ENCODE measurements around the gene LRRC4B.

Gene LRRC4B

GRCh38 chr19:50607874-50608785 is 39.9 kb upstream of the LRRC4B start:
- Histone ChIP-seq H3K27ac (ENCODE audit: extremely low read depth, low read depth, low read length) (no peak overlapping the region), H3K9me3 (ENCODE audit: control insufficient read depth, insufficient read depth, low read depth, low read length) (no peaks in the 10 kb centered on the region), H3K4me3 (ENCODE audit: low read depth, low read length) (peak overlapping the region; percentile 21), H3K4me1 (ENCODE audit: control insufficient read depth, insufficient read depth, low read length) (no peaks in the 10 kb centered on the region), H3K36me3 (ENCODE audit: control insufficient read depth in 2 of 2, insufficient read depth in 1 of 2, low read length in 2 of 2) (no peaks in the 10 kb centered on the region)
- POLR2A ChIA-PET = interaction anchor here (0.6 to 1.0 kb wide), 11 partner anchors 18 to 1007 kb away, joined by 3 to 12 read pairs (median 6); partner anchors contain the start of genes JOSD2 and POLD1
- CTCF ChIA-PET = interaction anchor here (0.5 to 2.5 kb wide), 41 partner anchors 9 to 1072 kb away, joined by 3 to 16 read pairs (median 4); no protein-coding TSS in a partner anchor
- TF ChIP-seq ZNF423 (tag by site-specific recombination; IDR thresholded peaks at IDR 0.05) = no peak
- TF ChIP-seq SETDB1 (IDR thresholded peaks at IDR 0.05; ENCODE audit: insufficient read length, low read length) = peak; percentile 43
- TF ChIP-seq ZNF473 (tag by site-specific recombination; IDR thresholded peaks at IDR 0.05) = no peak
- TF ChIP-seq ZNF544 (tag by site-specific recombination; IDR thresholded peaks at IDR 0.05) = no peak
- TF ChIP-seq ZFP37 (tag by site-specific recombination; IDR thresholded peaks at IDR 0.05) = peak; percentile 23; the same call in 1 of the 2 replicates
- TF ChIP-seq ZNF629 (tag by site-specific recombination; IDR thresholded peaks at IDR 0.05) = peak; percentile 65
- TF ChIP-seq ZNF843 (tag by site-specific recombination; IDR thresholded peaks at IDR 0.05) = peak; percentile 34; the same call in 1 of the 2 replicates
- TF ChIP-seq GLI4 (tag by site-specific recombination; IDR thresholded peaks at IDR 0.05) = no peak
- TF ChIP-seq HIC1 (tag by site-specific recombination; IDR thresholded peaks at IDR 0.05) = no peak
- TF ChIP-seq, protein P1, sequence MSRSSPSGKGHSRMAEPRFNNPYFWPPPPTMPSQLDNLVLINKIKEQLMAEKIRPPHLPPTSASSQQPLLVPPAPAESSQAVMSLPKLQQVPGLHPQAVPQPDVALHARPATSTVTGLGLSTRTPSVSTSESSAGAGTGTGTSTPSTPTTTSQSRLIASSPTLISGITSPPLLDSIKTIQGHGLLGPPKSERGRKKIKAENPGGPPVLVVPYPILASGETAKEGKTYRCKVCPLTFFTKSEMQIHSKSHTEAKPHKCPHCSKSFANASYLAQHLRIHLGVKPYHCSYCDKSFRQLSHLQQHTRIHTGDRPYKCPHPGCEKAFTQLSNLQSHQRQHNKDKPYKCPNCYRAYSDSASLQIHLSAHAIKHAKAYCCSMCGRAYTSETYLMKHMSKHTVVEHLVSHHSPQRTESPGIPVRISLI (tag by site-specific recombination; IDR thresholded peaks at IDR 0.05) = peak; percentile 95
- TF ChIP-seq ZNF19 (tag by site-specific recombination; IDR thresholded peaks at IDR 0.05; ENCODE audit: low read depth) = no peak
- TF ChIP-seq ZFHX2 (tag by site-specific recombination; conservative IDR thresholded peaks at IDR 0.05) = no peak
- 0 out of 2 replicates have a peak, but pooled peaks have one; percentile 57 for TF ChIP-seq ZNF660 (tag by site-specific recombination; IDR thresholded peaks at IDR 0.05)
- TF ChIP-seq ATF2 (tag by site-specific recombination; IDR thresholded peaks at IDR 0.05; ENCODE audit: low read depth) = peak; percentile 98
- TF ChIP-seq ZNF311 (tag by site-specific recombination; IDR thresholded peaks at IDR 0.05; ENCODE audit: borderline replicate concordance) = no peak
- TF ChIP-seq ZFP69B (tag by site-specific recombination; IDR thresholded peaks at IDR 0.05) = 0 out of 2 replicates have a peak, but pooled peaks have one; percentile 23
- TF ChIP-seq, protein P2, sequence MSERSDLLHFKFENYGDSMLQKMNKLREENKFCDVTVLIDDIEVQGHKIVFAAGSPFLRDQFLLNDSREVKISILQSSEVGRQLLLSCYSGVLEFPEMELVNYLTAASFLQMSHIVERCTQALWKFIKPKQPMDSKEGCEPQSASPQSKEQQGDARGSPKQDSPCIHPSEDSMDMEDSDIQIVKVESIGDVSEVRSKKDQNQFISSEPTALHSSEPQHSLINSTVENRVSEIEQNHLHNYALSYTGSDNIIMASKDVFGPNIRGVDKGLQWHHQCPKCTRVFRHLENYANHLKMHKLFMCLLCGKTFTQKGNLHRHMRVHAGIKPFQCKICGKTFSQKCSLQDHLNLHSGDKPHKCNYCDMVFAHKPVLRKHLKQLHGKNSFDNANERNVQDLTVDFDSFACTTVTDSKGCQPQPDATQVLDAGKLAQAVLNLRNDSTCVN (tag by site-specific recombination; optimal IDR thresholded peaks at IDR 0.05) = peak; percentile 78
- TF ChIP-seq PRDM6 (tag by site-specific recombination; IDR thresholded peaks at IDR 0.05) = no peak
- TF ChIP-seq ZNF335 (tag by site-specific recombination; conservative IDR thresholded peaks at IDR 0.05) = peak; percentile 67
- peak; percentile 26; the same call in 1 of the 2 replicates for TF ChIP-seq SP2 (tag by site-specific recombination; IDR thresholded peaks at IDR 0.05)
- TF ChIP-seq KLF1 (tag by site-specific recombination; IDR thresholded peaks at IDR 0.05) = no peak
- TF ChIP-seq RBAK (tag by site-specific recombination; IDR thresholded peaks at IDR 0.05) = no peak
- peak; percentile 63 for TF ChIP-seq ZBTB21 (tag by site-specific recombination; IDR thresholded peaks at IDR 0.05)
- peak; percentile 87 for TF ChIP-seq SCRT2 (tag by site-specific recombination; IDR thresholded peaks at IDR 0.05)
- no peak for TF ChIP-seq ZNF398 (tag by site-specific recombination; IDR thresholded peaks at IDR 0.05)
